GM12892 (cell line): ENCODE results near the gene GHRH.

Experiments
- POLR2A ChIP-seq: IDR thresholded peaks from 2 replicates; pipeline ENCODE4 v1.6.1; 2011; ENCODE audit warnings: low read depth, low read length, control low read depth
- POLR2AphosphoS5 ChIP-seq: IDR thresholded peaks from 2 replicates; pipeline ENCODE4 v1.6.1; 2011; ENCODE audit warnings: low read depth, low read length, control low read depth
- TAF1 ChIP-seq: IDR thresholded peaks from 2 replicates; pipeline ENCODE4 v1.6.1; 2011; ENCODE audit warnings: low read depth, mild to moderate bottlenecking, control low read depth, low read length, borderline replicate concordance

DNA sequence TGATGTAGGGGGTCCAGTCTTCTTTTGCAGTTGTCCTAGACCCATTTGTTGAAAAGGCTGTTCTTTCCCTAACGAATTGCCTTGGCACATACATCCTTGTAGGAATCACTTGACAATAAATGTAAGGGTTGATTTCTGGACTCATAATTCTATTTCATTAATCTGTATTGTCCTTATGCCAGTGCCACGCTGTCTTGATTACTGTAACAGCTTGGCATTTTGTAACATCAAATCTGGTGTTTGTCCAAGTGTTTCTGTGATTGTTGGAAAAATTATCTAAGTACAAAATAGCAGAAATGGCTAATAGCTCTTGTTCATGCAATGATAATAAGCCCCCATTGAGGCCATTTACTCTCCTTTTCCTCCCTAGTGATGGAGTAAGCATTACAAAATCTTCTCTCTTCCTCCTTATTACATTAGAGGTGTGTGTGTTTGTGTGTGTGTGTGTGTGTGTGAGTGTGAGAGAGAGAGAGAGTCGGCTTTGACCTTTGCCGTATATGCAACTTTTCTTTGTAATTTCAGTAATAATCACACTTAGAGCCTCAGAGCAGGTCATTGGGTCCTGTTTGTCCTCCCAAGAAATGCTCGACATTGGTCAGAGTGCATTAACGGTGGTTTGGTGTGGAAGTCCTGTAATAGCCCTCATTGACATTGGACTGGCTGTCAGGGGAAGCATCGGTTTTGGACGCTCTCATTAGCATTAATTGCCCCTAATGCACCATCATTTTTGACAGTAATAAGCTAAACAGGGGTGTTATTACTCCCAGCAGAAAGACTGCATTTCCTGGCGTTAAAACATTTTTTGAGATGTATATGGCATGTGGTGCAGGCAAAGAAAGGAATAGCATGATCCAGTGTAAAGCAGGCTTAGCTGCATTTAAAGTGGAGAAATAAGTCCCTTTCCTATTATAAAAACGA is 41.6 kb downstream of the GHRH start:
- TF ChIP-seq POLR2A (no peak), POLR2AphosphoS5 (no peak), TAF1 (no peak)
